Skeletal muscle cell (primary cell): ENCODE data around the gene ATP2B2.
"Not testable (repeated sequence)": the region's sequence is repeated elsewhere in the genome, so short reads cannot be mapped to it uniquely, and the experiment has no call there.

Experiments
- DNase-seq: peaks from one replicate; pipeline ENCODE4 v3.0.0-alpha.2; 2010; ENCODE audit warnings: low read depth
- H3K4me3 ChIP-seq: 2 replicates; pipeline ENCODE4 v1.5.1; 2011; ENCODE audit warnings: low read depth, mild to moderate bottlenecking, control low read depth, low read length, moderate library complexity

ATP2B2 gene

GRCh38 chr3:10304905-10305304, 200.5 kb downstream of the ATP2B2 start:
- H3K4me3 ChIP-seq, result no peak overlapping the region
- no peak for DNase-seq

- H3K4me3 ChIP-seq, result no peak overlapping the region
- no peak for DNase-seq
Observed at GRCh38 chr3:10303785-10304184, 201.6 kb downstream of the ATP2B2 start.

GRCh38 chr3:10303105-10303504, 202.3 kb downstream of the ATP2B2 start:
- H3K4me3 ChIP-seq, result no peak overlapping the region
- DNase-seq, result no peak

- DNase-seq, result no peak
- no peak overlapping the region for H3K4me3 ChIP-seq
Observed at GRCh38 chr3:10300087-10300486, 205.3 kb downstream of the ATP2B2 start.

GRCh38 chr3:10299679-10300078, 205.7 kb downstream of the ATP2B2 start:
- no peak for DNase-seq
- no peak overlapping the region for H3K4me3 ChIP-seq

- no peak for DNase-seq
- no peak overlapping the region for H3K4me3 ChIP-seq
Observed at GRCh38 chr3:10299175-10299574, 206.2 kb downstream of the ATP2B2 start.

- not testable (repeated sequence) for H3K4me3 ChIP-seq, DNase-seq
Observed at GRCh38 chr3:10298064-10298463, 207.3 kb downstream of the ATP2B2 start.

GRCh38 chr3:10294030-10294586, 211.3 kb downstream of the ATP2B2 start:
- H3K4me3 ChIP-seq, result no peak overlapping the region
- no peak for DNase-seq

- no peak for DNase-seq
- no peak within 1 kb of the TSS for H3K4me3 ChIP-seq
Observed at GRCh38 chr3:10292505-10293419, 212.6 kb downstream of the ATP2B2 start, which contains the start of gene GHRL. TSS of gene GHRL (minus strand) at chr3:10292947. CDS start at chr3:10290180, 2,767 bp downstream.

GRCh38 chr3:10291641-10292040, 213.7 kb downstream of the ATP2B2 start:
- no peak for DNase-seq
- no peak overlapping the region for H3K4me3 ChIP-seq

GRCh38 chr3:10290481-10291176, 214.8 kb downstream of the ATP2B2 start:
- no peak overlapping the region for H3K4me3 ChIP-seq
- no peak for DNase-seq

- H3K4me3 ChIP-seq, result no peak overlapping the region
- DNase-seq, result no peak
Observed at GRCh38 chr3:10289787-10290355, 215.5 kb downstream of the ATP2B2 start.

GRCh38 chr3:10289077-10289476, 216.3 kb downstream of the ATP2B2 start:
- DNase-seq, result no peak
- no peak overlapping the region for H3K4me3 ChIP-seq

GRCh38 chr3:10288575-10288960, 216.8 kb downstream of the ATP2B2 start:
- no peak for DNase-seq
- H3K4me3 ChIP-seq, result no peak overlapping the region

GRCh38 chr3:10287936-10288574, 217.3 kb downstream of the ATP2B2 start:
- DNase-seq, result no peak

GRCh38 chr3:10286596-10287295, 218.6 kb downstream of the ATP2B2 start:
- DNase-seq, result no peak
- no peak overlapping the region for H3K4me3 ChIP-seq

More at GRCh38 chr3:10287936-10288574, 217.3 kb downstream of the ATP2B2 start:
- H3K4me3 ChIP-seq, result no peak overlapping the region

GRCh38 chr3:10286133-10286524, 219.3 kb downstream of the ATP2B2 start:
- H3K4me3 ChIP-seq, result no peak overlapping the region
- DNase-seq, result no peak

- no peak overlapping the region for H3K4me3 ChIP-seq
- DNase-seq, result no peak
Observed at GRCh38 chr3:10285272-10286132, 219.9 kb downstream of the ATP2B2 start.
